Measurements from ENCODE around the gene HIPK1.

Gene HIPK1

GRCh38 chr1:113983391-113983790, 54.3 kb downstream of the HIPK1 start:
- Histone ChIP-seq H3K27me3 (ENCODE audit: insufficient read depth, poor library complexity, severe bottlenecking) (no peaks in the 10 kb centered on the region), H3K27ac (replicated peaks) (no peak overlapping the region), H3K4me3 (replicated peaks; ENCODE audit: insufficient read depth, low read length) (no peak overlapping the region)
- DNase-seq (ENCODE audit: low read depth in 1 of 2, low spot score in 1 of 2) = no peak
- no peak for TF ChIP-seq SPI1 (IDR thresholded peaks at IDR 0.05; ENCODE audit: borderline replicate concordance, low read depth)
- no peak for TF ChIP-seq CTCF (IDR thresholded peaks at IDR 0.05; ENCODE audit: insufficient read depth, low read length)
- no peak for TF ChIP-seq POLR2AphosphoS5 (IDR thresholded peaks at IDR 0.05; ENCODE audit: low read depth)
- no peak for TF ChIP-seq REST (IDR thresholded peaks at IDR 0.05; ENCODE audit: insufficient replicate concordance, low read depth)
- TF ChIP-seq GABPA (IDR thresholded peaks at IDR 0.05; ENCODE audit: low read depth) = no peak

- Histone ChIP-seq H3K27me3 (ENCODE audit: insufficient read depth, poor library complexity, severe bottlenecking) (no peaks in the 10 kb centered on the region), H3K4me3 (replicated peaks; ENCODE audit: insufficient read depth, low read length) (no peak overlapping the region), H3K27ac (replicated peaks) (no peak overlapping the region)
- DNase-seq (ENCODE audit: low read depth in 1 of 2, low spot score in 1 of 2) = no peak
- TF ChIP-seq REST (IDR thresholded peaks at IDR 0.05; ENCODE audit: insufficient replicate concordance, low read depth) (no peak), POLR2AphosphoS5 (IDR thresholded peaks at IDR 0.05; ENCODE audit: low read depth) (no peak), GABPA (IDR thresholded peaks at IDR 0.05; ENCODE audit: low read depth) (no peak), SPI1 (IDR thresholded peaks at IDR 0.05; ENCODE audit: borderline replicate concordance, low read depth) (no peak), CTCF (IDR thresholded peaks at IDR 0.05; ENCODE audit: insufficient read depth, low read length) (no peak)
Measured at GRCh38 chr1:113983826-113984225, 54.7 kb downstream of the HIPK1 start.

- TF ChIP-seq POLR2AphosphoS5 (IDR thresholded peaks at IDR 0.05; ENCODE audit: low read depth) (no peak), GABPA (IDR thresholded peaks at IDR 0.05; ENCODE audit: low read depth) (no peak), SPI1 (IDR thresholded peaks at IDR 0.05; ENCODE audit: borderline replicate concordance, low read depth) (no peak), REST (IDR thresholded peaks at IDR 0.05; ENCODE audit: insufficient replicate concordance, low read depth) (no peak), CTCF (IDR thresholded peaks at IDR 0.05; ENCODE audit: insufficient read depth, low read length) (no peak)
- no peaks in the 10 kb centered on the region for H3K27me3 ChIP-seq (ENCODE audit: insufficient read depth, poor library complexity, severe bottlenecking)
- H3K27ac ChIP-seq (replicated peaks) = no peak overlapping the region
- DNase-seq (ENCODE audit: low read depth in 1 of 2, low spot score in 1 of 2) = no peak
- H3K4me3 ChIP-seq (replicated peaks; ENCODE audit: insufficient read depth, low read length) = no peak overlapping the region
Measured at GRCh38 chr1:113984710-113985109, 55.6 kb downstream of the HIPK1 start.

All from HL-60 (cell line).